ENCODE measurements around the gene GYG2.
"Not testable (repeated sequence)": the region's sequence is repeated elsewhere in the genome, so short reads cannot be mapped to it uniquely, and the experiment has no call there.

GYG2 gene

GRCh38 chrX:2828344-2828958, at the start of gene GYG2:
Gene GYG2, plus strand, starts transcription at chrX:2828930. Its CDS starts 1,259 bp downstream, at chrX:2830189.
- DNase-seq = peak; percentile 23

- DNase-seq = not testable (repeated sequence)
Observed at GRCh38 chrX:2780472-2781225, 48.1 kb upstream of the GYG2 start.

- no peak for DNase-seq
Observed at GRCh38 chrX:2781226-2781571, 47.5 kb upstream of the GYG2 start.

DNA sequence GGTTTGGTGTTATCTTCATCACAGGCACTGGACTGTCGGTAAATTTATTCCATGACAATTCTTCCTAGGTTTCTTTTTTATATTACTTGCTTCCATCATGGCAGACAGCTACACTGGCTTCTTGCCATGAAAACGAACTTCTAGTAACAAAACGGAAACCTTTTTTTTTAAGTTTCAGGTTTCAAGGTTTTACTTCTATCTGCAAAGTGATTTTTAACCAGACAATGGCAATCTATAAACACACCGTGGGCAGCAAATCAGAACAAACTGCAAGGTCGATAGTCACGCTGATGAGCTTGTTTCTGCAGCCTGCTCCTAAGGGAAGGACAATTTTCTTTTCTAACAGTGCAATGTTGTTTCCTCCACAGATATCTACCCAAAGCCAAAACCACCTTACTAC, 47.0 kb upstream of the GYG2 start:
- no peak for DNase-seq

GRCh38 chrX:2782171-2782570, 46.6 kb upstream of the GYG2 start:
- no peak for DNase-seq

DNA sequence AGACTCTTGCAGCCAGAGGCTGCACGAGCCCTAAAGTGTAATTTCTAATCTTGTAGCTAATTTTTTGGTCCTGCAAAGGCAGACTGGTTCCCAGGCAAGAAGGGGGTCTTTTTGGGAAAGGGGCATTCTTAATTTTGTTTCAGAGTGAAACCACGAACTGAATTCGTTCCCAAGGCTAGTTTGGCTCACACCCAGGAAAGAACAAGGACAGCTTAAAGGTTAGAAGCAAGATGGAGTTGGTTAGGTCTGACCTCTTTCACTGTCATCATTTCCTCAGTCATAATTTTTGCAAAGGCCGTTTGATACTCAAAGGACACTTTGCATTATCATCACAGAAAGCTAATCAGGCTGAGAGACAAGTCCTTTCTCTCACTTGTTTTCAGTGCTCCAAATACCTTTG, 46.0 kb upstream of the GYG2 start:
- DNase-seq = no peak

GRCh38 chrX:2784026-2784425, 44.7 kb upstream of the GYG2 start:
- no peak for DNase-seq

- DNase-seq = no peak
Observed at GRCh38 chrX:2785538-2785937, 43.2 kb upstream of the GYG2 start.

DNA sequence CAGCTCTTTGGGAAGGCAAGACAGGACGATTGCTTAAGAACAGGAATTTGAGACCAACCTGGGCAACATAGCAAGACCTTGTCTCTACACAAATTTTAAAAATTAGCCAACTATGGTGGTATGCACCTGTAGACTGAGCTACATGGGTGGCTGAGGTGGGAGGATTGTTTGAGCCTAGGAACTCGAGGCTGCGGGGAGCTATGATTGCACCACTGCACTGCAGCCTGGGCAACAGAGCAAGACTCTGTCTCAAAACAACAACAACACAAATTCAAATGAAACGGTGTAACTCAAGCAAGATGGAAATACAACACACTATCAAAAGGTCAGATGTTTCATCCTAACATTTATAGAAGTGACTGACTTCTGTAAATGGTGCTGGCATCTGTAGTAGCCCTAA, 39.8 kb upstream of the GYG2 start:
- no peak for DNase-seq

- DNase-seq = no peak
Observed at GRCh38 chrX:2789569-2789968, 39.2 kb upstream of the GYG2 start.

- DNase-seq = no peak
Observed at GRCh38 chrX:2793752-2794151, 35.0 kb upstream of the GYG2 start.

- no peak for DNase-seq
Observed at GRCh38 chrX:2794336-2794735, 34.4 kb upstream of the GYG2 start.

GRCh38 chrX:2796808-2797207, 31.9 kb upstream of the GYG2 start:
- not testable (repeated sequence) for DNase-seq

GRCh38 chrX:2799369-2799768, 29.4 kb upstream of the GYG2 start:
- DNase-seq = no peak

DNA sequence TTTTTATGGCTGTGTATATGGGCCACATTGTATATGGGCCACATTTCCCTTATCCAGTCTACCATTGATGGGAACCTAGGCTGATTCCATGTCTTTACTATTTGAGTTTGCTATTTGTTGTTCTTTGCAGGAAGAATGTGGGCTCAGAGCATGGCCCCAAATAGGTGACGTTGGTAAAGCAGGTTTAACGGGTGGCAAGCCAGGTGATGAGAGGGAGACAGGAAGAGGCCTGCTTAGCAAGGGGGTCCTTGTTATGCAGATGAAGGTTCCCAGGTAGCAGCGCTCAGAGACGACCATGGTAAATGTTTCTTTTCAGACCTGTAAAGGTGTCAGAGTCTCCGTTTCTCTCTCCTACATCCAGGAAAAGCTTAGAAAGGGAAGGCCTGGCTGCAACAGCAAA, 28.8 kb upstream of the GYG2 start:
- not testable (repeated sequence) for DNase-seq

- no peak for DNase-seq
Observed at GRCh38 chrX:2801223-2801622, 27.5 kb upstream of the GYG2 start.

GRCh38 chrX:2802376-2803090, 26.2 kb upstream of the GYG2 start:
- peak; percentile 50 for DNase-seq

DNA sequence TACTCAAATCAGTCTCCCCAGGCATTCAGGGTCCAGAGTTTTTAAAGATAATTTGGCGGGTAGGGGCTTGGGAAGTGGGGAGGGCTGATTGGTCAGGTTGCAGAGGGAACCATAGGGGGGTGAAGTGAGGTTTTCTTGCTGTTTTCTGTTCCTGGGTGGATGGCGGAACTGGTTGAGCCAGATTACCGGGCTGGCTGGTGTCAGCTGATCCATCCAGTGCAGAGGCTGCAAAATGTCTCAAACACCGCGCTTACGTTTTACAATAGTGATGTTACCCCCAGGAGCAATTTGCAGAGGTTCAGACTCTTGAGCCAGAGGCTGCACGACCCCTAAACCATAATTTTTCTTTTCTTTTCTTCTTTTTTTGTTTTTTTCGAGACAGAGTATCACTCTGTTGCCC, 25.2 kb upstream of the GYG2 start:
- DNase-seq = not testable (repeated sequence)

DNA sequence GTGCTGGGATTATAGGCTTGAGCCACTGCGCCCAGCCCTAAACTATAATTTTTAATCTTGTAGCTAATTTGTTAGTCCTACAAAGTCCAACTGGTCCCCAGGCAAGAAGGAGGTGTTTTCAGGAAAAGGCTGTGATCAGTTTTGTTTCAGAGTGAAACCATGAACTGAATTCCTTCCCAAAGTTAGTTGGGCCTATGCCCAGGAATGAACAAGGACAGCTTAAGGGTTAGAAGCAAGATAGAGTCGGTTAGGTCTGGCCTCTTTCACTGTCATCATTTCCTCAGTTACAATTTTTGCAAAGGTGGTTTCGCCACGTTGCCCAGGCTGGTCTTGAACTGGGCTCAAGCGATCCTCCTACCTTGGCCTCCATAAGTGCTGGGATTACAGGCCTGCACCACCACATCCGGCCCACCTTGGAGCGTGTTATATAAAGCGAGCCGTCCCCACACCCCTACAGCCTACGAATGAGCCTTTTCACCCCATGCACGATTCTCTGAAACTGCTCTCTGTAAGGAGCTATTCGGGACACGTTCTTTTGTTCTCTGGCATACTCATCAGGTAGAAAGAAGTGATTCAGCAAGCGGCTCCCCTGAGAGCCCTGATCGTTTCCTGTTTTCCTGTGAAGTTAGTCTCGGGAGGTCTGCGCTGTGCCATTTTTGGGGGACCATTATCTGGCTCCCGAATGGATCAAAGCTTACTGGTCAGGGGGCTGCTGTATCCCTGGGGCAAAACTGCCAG, 24.5 kb upstream of the GYG2 start:
- peak; percentile 32 for DNase-seq

DNA sequence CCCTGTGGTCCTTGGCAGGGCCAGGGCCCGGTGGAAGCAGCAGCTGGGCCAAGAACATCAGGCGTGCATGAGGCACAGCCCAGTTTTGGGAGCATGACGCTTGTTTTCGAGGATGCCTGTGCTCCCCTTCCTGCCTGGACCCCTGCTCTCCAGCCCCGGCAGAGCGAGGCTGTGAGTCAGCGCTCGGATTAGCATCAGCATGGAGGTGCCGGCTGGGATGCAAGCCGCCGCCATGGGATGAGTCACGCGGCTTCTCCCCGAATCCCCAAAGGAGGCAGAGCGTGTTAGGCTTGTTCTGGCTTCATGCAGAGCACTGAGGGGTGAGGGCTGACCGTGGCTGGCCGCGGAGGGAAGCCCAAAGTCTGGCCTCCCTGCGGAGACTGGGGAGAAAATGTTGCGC, 23.9 kb upstream of the GYG2 start:
- DNase-seq = peak; percentile 86

DNA sequence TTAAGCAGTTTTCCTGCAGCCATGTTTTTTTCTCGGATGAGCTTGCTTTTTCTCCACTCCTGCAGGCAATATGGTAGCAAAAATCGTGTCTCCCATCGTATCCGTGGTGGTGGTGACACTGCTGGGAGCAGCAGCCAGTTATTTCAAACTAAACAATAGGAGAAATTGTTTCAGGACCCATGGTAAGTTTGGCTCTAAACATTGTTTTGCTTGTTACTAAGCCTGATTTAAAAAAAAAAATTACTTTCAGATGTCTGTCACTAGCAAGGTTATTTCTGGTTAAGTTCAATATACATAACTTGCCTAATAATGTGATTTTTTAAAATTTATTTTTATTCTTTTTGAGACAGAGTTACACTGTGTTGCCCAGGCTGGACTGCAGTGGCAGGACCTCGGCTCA, 17.5 kb upstream of the GYG2 start:
- DNase-seq = no peak

- DNase-seq = peak; percentile 60
Observed at GRCh38 chrX:2812161-2812907, 16.4 kb upstream of the GYG2 start.

DNA sequence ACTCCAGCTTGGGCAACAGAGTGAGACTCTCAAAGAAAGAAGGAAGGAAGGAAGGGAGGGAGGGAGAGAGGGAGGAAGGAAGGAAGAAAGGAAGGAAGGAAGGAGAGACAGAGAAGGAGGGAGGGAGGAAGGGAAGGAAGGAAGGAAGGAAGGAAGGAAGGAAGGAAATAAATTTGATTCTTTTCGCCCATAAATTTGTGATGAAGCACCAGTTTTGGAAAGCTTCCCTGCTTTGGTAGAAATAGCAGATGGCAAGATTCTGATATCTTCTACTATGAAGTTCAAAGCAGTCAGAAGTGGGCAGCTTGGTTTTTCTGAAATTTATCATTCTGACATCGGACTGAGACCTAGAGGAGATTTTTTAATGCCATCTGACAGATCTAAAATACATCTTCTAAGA, 11.7 kb upstream of the GYG2 start:
- DNase-seq = no peak
